Keratinocyte (primary cell): ENCODE results near the gene PERCC1. TPM values are rescaled to one million over a fixed set of nuclear protein-coding genes. Genes with fewer than 3 reads are reported as not detected.

Source experiments
- DNase-seq: peaks from one replicate; pipeline ENCODE4 v3.0.0-alpha.2; 2011; ENCODE audit warnings: low read depth, missing footprints, low spot score
- FAIRE-seq: peaks from 2 replicates; lab custom pipeline; 2011; peaks lifted over from hg19 to GRCh38; lab: Jason Lieb, UNC
- H2AFZ ChIP-seq: 2 replicates; pipeline ENCODE4 v1.6.0; 2012; ENCODE audit warnings: low read length, control low read depth, inconsistent platforms; ENCODE audit not compliant: control insufficient read depth
- H3K27ac ChIP-seq: 2 replicates; pipeline ENCODE4 v1.5.1; 2011; ENCODE audit warnings: low read length; ENCODE audit not compliant: control insufficient read depth, insufficient read depth
- H3K27me3 ChIP-seq: 3 replicates; pipeline ENCODE4 v1.6.0; 2011; ENCODE audit warnings: low read length; ENCODE audit not compliant: control insufficient read depth, insufficient read depth; ENCODE audit errors: extremely low read depth
- H3K36me3 ChIP-seq, 2 experiments: 2 replicates in 1 of 2; 3 replicates in 1 of 2; pipeline ENCODE4 v1.5.1; 2011; ENCODE audit warnings: low read length in 2 of 2, mild to moderate bottlenecking in 1 of 2; ENCODE audit not compliant: control insufficient read depth in 2 of 2, insufficient read depth in 2 of 2; ENCODE audit errors: extremely low read depth in 1 of 2
- H3K4me1 ChIP-seq: 3 replicates; pipeline ENCODE4 v1.5.1; 2011; ENCODE audit warnings: low read length; ENCODE audit not compliant: control insufficient read depth, insufficient read depth; ENCODE audit errors: extremely low read depth
- H3K4me2 ChIP-seq: 3 replicates; pipeline ENCODE4 v1.6.0; 2011; ENCODE audit warnings: low read depth, low read length; ENCODE audit not compliant: control insufficient read depth, insufficient read depth; ENCODE audit errors: extremely low read depth
- H3K4me3 ChIP-seq, 3 experiments: fragments of 200-600 bp in 1 of 3; sonication (generic) in 1 of 3; 2 replicates in 2 of 3; 3 replicates in 1 of 3; pipeline ENCODE4 v1.5.1; 2011 to 2016; ENCODE audit warnings: low read length in 3 of 3, mild to moderate bottlenecking in 3 of 3, control low read depth in 2 of 3, inconsistent platforms in 1 of 3, low read depth in 1 of 3, mixed read lengths in 1 of 3, mixed run types in 1 of 3, moderate library complexity in 1 of 3; ENCODE audit not compliant: control insufficient read depth in 2 of 3, insufficient read depth in 2 of 3; ENCODE audit errors: extremely low read depth in 1 of 3
- H3K79me2 ChIP-seq: 2 replicates; pipeline ENCODE4 v1.6.0; 2012; ENCODE audit warnings: low read length; ENCODE audit not compliant: control insufficient read depth, insufficient read depth
- H3K9ac ChIP-seq: 3 replicates; pipeline ENCODE4 v1.6.0; 2011; ENCODE audit warnings: low read length; ENCODE audit not compliant: control insufficient read depth, insufficient read depth; ENCODE audit errors: extremely low read depth
- H3K9me1 ChIP-seq: 3 replicates; pipeline ENCODE4 v1.6.0; 2011; ENCODE audit warnings: low read length; ENCODE audit not compliant: control insufficient read depth, insufficient read depth; ENCODE audit errors: extremely low read depth
- H3K9me3 ChIP-seq: 2 replicates; pipeline ENCODE4 v1.5.1; 2012; ENCODE audit warnings: low read depth, low read length; ENCODE audit not compliant: control insufficient read depth
- H4K20me1 ChIP-seq: 3 replicates; pipeline ENCODE4 v1.6.0; 2011; ENCODE audit warnings: low read length; ENCODE audit not compliant: control insufficient read depth, insufficient read depth; ENCODE audit errors: extremely low read depth
- EZH2 ChIP-seq: IDR thresholded peaks from one replicate; pipeline ENCODE4 v1.6.1; 2012; ENCODE audit warnings: inconsistent platforms, mild to moderate bottlenecking, low read length, moderate library complexity
- dilution Hi-C: fragments of 300-500 bp; cut with MboI; formaldehyde crosslinking; loops from one replicate; pipeline ENCODE4 v1.7.0; 2020; ENCODE audit warnings: low sequenced_read_pairs; ENCODE audit not compliant: extremely low pct_ligation_motif_present
- polyA plus RNA-seq, 5 experiments: library from polyadenylated mRNA; depleted of rRNA in 3 of 5; stranded (reverse) in 3 of 5; stranded (forward) in 1 of 5; unstranded in 1 of 5; fragments of >200 nt; gene quantifications; 1 replicate in 1 of 5; 2 replicates in 3 of 5; 3 replicates in 1 of 5; pipeline versions ENCODE4 v1.2.1 to v1.2.3, GENCODE V29; 2011 to 2012; ENCODE audit warnings: missing spikeins in 2 of 5, low read depth in 1 of 5, low replicate concordance in 1 of 5
- TF ChIP-seq, protein P1 (sequence below), 3 experiments: IDR thresholded peaks in 1 of 3; conservative IDR thresholded peaks in 1 of 3; optimal IDR thresholded peaks in 1 of 3; 2 replicates in 2 of 3; 3 replicates in 1 of 3; pipeline versions ENCODE3 to v1.5.1; 2011; ENCODE audit warnings: low read length in 3 of 3, mild to moderate bottlenecking in 3 of 3, moderate library complexity in 2 of 3, control low read depth in 1 of 3, inconsistent platforms in 1 of 3; ENCODE audit not compliant: insufficient read depth in 2 of 3; ENCODE audit errors: extremely low read depth in 1 of 3

PERCC1 gene
- polyA plus RNA-seq, 1 donor (not counting 4 experiments of a cell fraction or from before 2014, with no cell fraction given): not detected

DNA sequence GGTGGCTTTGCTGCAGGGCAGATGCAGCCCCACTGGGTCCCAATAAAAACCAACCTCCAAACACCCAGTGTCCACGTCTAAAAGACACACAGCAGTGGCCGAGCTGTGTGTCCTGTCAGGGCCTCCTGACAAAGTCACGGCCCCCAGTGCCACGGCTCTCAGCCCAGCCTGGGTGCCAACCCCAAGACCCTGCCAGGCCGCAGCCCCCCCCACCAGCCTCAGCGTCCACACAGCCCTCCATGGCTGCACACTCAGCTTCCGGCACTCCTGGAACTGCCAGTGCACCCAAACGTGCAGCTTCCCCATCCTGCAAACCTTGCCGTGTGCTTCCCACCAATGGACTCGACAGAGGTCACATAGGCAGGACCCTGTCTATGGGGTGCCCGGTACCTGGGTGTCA is 17.1 kb downstream of the PERCC1 start:
- H4K20me1 ChIP-seq: no peaks in the 10 kb centered on the region
- no peak for TF ChIP-seq EZH2
- TF ChIP-seq, protein P1, sequence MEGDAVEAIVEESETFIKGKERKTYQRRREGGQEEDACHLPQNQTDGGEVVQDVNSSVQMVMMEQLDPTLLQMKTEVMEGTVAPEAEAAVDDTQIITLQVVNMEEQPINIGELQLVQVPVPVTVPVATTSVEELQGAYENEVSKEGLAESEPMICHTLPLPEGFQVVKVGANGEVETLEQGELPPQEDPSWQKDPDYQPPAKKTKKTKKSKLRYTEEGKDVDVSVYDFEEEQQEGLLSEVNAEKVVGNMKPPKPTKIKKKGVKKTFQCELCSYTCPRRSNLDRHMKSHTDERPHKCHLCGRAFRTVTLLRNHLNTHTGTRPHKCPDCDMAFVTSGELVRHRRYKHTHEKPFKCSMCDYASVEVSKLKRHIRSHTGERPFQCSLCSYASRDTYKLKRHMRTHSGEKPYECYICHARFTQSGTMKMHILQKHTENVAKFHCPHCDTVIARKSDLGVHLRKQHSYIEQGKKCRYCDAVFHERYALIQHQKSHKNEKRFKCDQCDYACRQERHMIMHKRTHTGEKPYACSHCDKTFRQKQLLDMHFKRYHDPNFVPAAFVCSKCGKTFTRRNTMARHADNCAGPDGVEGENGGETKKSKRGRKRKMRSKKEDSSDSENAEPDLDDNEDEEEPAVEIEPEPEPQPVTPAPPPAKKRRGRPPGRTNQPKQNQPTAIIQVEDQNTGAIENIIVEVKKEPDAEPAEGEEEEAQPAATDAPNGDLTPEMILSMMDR (optimal IDR thresholded peaks at IDR 0.05 in 1 of 3, IDR thresholded peaks at IDR 0.05 in 1 of 3, conservative IDR thresholded peaks at IDR 0.05 in 1 of 3; ENCODE audit: extremely low read depth in 1 of 3, insufficient read depth in 2 of 3, low read length in 3 of 3): no peak
- DNase-seq: no peak
- no peak overlapping the region for H3K9ac ChIP-seq
- no peaks in the 10 kb centered on the region for H3K9me1 ChIP-seq
- no peak overlapping the region for H3K4me2 ChIP-seq
- H3K36me3 ChIP-seq: peaks cover 0 to 25% of the 10 kb centered on the region in 2 experiments
- no peaks in the 10 kb centered on the region for H3K79me2 ChIP-seq
- H3K4me3 ChIP-seq: no peak overlapping the region
- no peak overlapping the region for H2AFZ ChIP-seq
- H3K9me3 ChIP-seq: no peaks in the 10 kb centered on the region
- no peaks in the 10 kb centered on the region for H3K4me1 ChIP-seq
- no peaks in the 10 kb centered on the region for H3K27me3 ChIP-seq
- dilution Hi-C loops: no loop called here
- H3K27ac ChIP-seq: no peak overlapping the region
- no peak for FAIRE-seq

DNA sequence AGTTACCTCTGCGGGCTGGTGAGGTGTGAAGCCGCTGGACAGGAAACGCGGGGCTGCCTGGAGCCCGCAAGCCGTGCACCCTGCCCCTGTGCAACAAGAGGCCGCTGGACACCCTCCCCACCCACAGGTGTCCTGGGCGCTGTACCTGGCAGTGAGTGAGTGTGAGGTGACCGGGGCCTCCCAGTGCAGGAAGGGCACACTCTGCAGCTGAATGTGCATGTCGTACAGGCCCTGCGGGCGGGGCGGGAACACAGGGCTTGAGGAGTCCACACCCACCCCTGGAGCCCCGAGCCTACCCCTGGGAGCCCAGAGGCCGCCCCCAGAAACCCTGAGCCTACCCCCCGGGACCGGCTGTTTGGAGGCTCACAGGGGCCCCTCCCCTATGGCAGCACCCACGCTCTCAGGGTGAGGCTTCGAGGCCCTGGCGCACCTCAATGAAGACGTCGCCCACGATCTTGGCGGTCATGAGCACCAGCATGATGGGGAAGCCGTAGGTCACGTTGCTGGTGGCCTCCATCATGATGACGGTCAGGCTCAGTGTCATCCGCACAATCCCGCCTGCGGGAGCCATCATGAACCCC is 17.7 kb downstream of the PERCC1 start:
- Histone ChIP-seq H3K79me2 (no peaks in the 10 kb centered on the region), H3K9me3 (no peaks in the 10 kb centered on the region), H3K9ac (no peak overlapping the region), H3K9me1 (no peaks in the 10 kb centered on the region), H3K27ac (no peak overlapping the region), H2AFZ (no peak overlapping the region), H3K27me3 (no peaks in the 10 kb centered on the region), H3K36me3 (peaks cover 0 to 25% of the 10 kb centered on the region in 2 experiments), H3K4me3 (no peak overlapping the region), H3K4me1 (no peaks in the 10 kb centered on the region), H3K4me2 (no peak overlapping the region), H4K20me1 (no peaks in the 10 kb centered on the region)
- TF ChIP-seq, protein P1 (optimal IDR thresholded peaks at IDR 0.05 in 1 of 3, IDR thresholded peaks at IDR 0.05 in 1 of 3, conservative IDR thresholded peaks at IDR 0.05 in 1 of 3; ENCODE audit: extremely low read depth in 1 of 3, insufficient read depth in 2 of 3, low read length in 3 of 3): no peak
- no peak for TF ChIP-seq EZH2
- DNase-seq (no peak), FAIRE-seq (no peak)
- dilution Hi-C loops: no loop called here
